HuH-7.5 (cell line): ENCODE results near the gene DNAJC10.

Experiments
- DNase-seq: peaks from one replicate; pipeline ENCODE4 v3.0.0; 2011; ENCODE audit warnings: low spot score

The DNAJC10 gene

DNA sequence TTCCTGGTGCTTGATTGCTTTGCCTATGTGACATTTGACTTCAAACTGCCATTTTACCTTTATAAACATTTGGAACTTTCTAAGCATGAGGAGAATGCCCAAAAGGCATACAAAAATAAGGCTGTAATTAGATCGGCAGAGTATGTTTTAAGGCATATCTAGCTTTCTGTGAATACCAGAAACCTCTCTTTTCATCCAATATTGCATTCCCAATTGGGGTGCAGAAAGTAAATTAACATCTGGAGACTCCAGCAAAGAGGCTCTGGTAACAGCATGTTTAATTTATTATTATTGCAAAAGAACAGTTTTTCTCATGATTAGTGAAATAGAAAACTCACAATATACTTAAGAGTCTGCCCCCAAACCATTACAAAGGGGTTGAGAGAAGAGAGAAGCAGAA lies 118.2 kb downstream of the DNAJC10 start:
- DNase-seq: no peak

DNA sequence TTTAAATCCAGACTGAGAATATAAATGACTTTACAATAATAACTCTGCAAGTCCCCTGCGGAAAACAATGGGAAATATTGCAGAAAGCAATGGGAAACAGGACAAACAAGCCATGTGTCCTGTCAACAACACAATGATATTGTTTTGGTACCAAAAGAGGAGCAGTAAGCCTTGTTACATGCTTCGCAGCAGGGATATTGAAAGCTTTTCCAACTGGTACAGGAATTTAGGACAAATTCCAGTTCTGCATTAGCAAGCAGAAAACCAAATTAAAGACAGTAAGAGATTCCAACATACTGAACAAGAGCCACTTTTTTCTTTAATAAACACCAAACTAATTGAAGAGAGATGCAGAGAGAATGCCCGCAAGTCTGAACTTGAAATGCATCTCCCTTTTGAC lies 120.4 kb downstream of the DNAJC10 start:
- no peak for DNase-seq
